ENCODE results near the gene RPS6KL1.

DNA sequence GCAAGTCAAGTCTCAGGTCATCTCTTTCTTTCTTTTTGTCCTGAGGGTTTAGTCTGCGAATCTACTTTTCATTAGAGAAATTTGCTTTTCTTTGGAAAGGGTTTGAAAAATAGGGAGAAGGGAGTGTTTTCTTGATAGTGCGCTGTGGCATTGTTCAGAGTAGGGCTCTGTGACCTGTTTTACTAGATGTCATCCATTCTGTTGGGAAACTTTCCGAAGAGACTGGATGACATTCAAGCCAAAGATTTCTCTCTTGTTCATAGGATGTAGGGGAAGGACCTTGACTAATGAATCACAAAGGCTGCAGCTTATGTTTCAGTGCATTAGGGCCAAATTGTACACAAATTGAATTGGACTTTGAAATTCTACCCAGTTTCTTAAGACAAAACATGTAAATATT lies 26.7 kb downstream of the RPS6KL1 start:
- TF ChIP-seq EZH2phosphoT487 (IDR thresholded peaks at IDR 0.05; ENCODE audit: insufficient read depth, low read depth), result no peak
- TF ChIP-seq EZH2 (IDR thresholded peaks at IDR 0.05; ENCODE audit: insufficient read depth, poor library complexity, severe bottlenecking), result no peak
